GM23338 (cell line): ENCODE measurements around the gene DGKH. TPM values are rescaled to one million over a fixed set of nuclear protein-coding genes. Genes with fewer than 3 reads are reported as not detected.

Experiments used
- ATAC-seq: fragments of 200-7000 bp; cut with Tn5 transposase; 3 replicates; pipeline ENCODE4 v1.9.1; 2020
- DNase-seq: peaks from one replicate; pipeline ENCODE4 v3.0.0-alpha.2; 2015; ENCODE audit warnings: low spot score
- H2AFZ ChIP-seq: fragments of 200-600 bp; sonication (generic); 2 replicates; pipeline ENCODE4 v1.8.0; 2016; ENCODE audit warnings: antibody characterized with exemption, mild to moderate bottlenecking, moderate library complexity
- H3F3A ChIP-seq: fragments of 200-600 bp; sonication (generic); replicated peaks from 2 replicates; pipeline ENCODE4 v1.8.0; 2017; ENCODE audit warnings: antibody characterized with exemption, mixed run types, low read depth
- H3K27ac ChIP-seq: fragments of 200-600 bp; sonication (generic); 2 replicates; pipeline ENCODE4 v1.6.1; 2016; ENCODE audit warnings: low read depth
- H3K27me3 ChIP-seq: fragments of 200-600 bp; sonication (generic); 2 replicates; pipeline ENCODE4 v1.8.0; 2016; ENCODE audit warnings: mild to moderate bottlenecking, mixed run types, moderate library complexity; ENCODE audit not compliant: insufficient read depth
- H3K36me3 ChIP-seq: fragments of 200-600 bp; sonication (generic); 2 replicates; pipeline ENCODE4 v1.8.0; 2016; ENCODE audit warnings: mild to moderate bottlenecking; ENCODE audit not compliant: insufficient read depth
- H3K4me1 ChIP-seq: fragments of 200-600 bp; sonication (generic); 2 replicates; pipeline ENCODE4 v1.8.0; 2016; ENCODE audit warnings: mild to moderate bottlenecking, moderate library complexity; ENCODE audit not compliant: insufficient read depth
- H3K4me2 ChIP-seq: fragments of 200-600 bp; sonication (generic); 2 replicates; pipeline ENCODE4 v1.7.1; 2017; ENCODE audit warnings: mixed run types
- H3K4me3 ChIP-seq: fragments of 200-600 bp; sonication (generic); 2 replicates; pipeline ENCODE4 v1.6.1; 2016; ENCODE audit warnings: mixed run types
- H3K79me2 ChIP-seq: fragments of 200-600 bp; sonication (generic); replicated peaks from 2 replicates; pipeline ENCODE4 v1.8.0; 2017; ENCODE audit warnings: mild to moderate bottlenecking; ENCODE audit not compliant: insufficient read depth
- H3K9me2 ChIP-seq: fragments of 200-600 bp; sonication (generic); 2 replicates; pipeline ENCODE4 v1.8.0; 2017; ENCODE audit not compliant: insufficient read depth
- H4K20me1 ChIP-seq: fragments of 200-600 bp; sonication (generic); replicated peaks from 2 replicates; pipeline ENCODE4 v1.8.0; 2017; ENCODE audit warnings: mild to moderate bottlenecking; ENCODE audit not compliant: insufficient read depth
- H3K27ac Mint-ChIP-seq: 2 replicates; pipeline ENCODE4 v1.8.0; 2020; ENCODE audit warnings: inconsistent platforms, mild to moderate bottlenecking, moderate library complexity, mixed read lengths
- H3K27me3 Mint-ChIP-seq: 3 replicates; pipeline ENCODE4 v1.8.0; 2022; ENCODE audit warnings: low read depth, mild to moderate bottlenecking, moderate library complexity, mixed read lengths, inconsistent platforms; ENCODE audit not compliant: insufficient read depth, poor library complexity
- H3K36me3 Mint-ChIP-seq: 3 replicates; pipeline ENCODE4 v1.8.0; 2021; ENCODE audit warnings: low read depth, mild to moderate bottlenecking, inconsistent platforms, moderate library complexity, mixed read lengths
- H3K4me1 Mint-ChIP-seq: 3 replicates; pipeline ENCODE4 v1.8.0; 2020; ENCODE audit warnings: mild to moderate bottlenecking, inconsistent platforms, mixed read lengths
- H3K4me3 Mint-ChIP-seq: 3 replicates; pipeline ENCODE4 v1.8.0; 2021; ENCODE audit warnings: moderate library complexity, mild to moderate bottlenecking, inconsistent platforms, mixed read lengths
- H3K9me3 Mint-ChIP-seq: 3 replicates; pipeline ENCODE4 v1.8.0; 2020; ENCODE audit warnings: moderate library complexity, mild to moderate bottlenecking, inconsistent platforms, mixed read lengths
- CREB1 ChIP-seq: fragments of 250-450 bp; sonication (Bioruptor Pico); IDR thresholded peaks from 2 replicates; pipeline ENCODE4 v1.5.0; 2020; ENCODE audit warnings: low read depth, mild to moderate bottlenecking, moderate library complexity
- CTCF ChIP-seq, 2 experiments: fragments of 200-600 bp in 1 of 2; sonication (generic) in 1 of 2; conservative IDR thresholded peaks; 2 replicates each; pipeline versions ENCODE4 v1.5.1 to v1.6.1; 2016 to 2017; ENCODE audit warnings: antibody characterized with exemption in 2 of 2, low read depth in 2 of 2, mild to moderate bottlenecking in 2 of 2, moderate library complexity in 1 of 2
- ETS1 ChIP-seq: IDR thresholded peaks from 2 replicates; pipeline ENCODE4 v1.6.1; 2016; ENCODE audit warnings: antibody characterized with exemption
- EZH2 ChIP-seq: fragments of 200-600 bp; sonication (generic); IDR thresholded peaks from one replicate; pipeline ENCODE4 v1.8.0; 2017; ENCODE audit warnings: antibody characterized with exemption, mild to moderate bottlenecking, low read depth; ENCODE audit not compliant: unreplicated experiment
- EZH2phosphoT487 ChIP-seq: fragments of 200-600 bp; sonication (generic); IDR thresholded peaks from one replicate; pipeline ENCODE4 v1.8.1; 2018; ENCODE audit warnings: antibody characterized with exemption; ENCODE audit not compliant: unreplicated experiment
- JUNB ChIP-seq: IDR thresholded peaks from one replicate; pipeline ENCODE4 v1.6.1; 2016; ENCODE audit warnings: antibody characterized with exemption; ENCODE audit not compliant: unreplicated experiment
- NANOG ChIP-seq: IDR thresholded peaks from 2 replicates; pipeline ENCODE4 v1.6.1; 2016; ENCODE audit warnings: antibody characterized with exemption, borderline replicate concordance
- POLR2AphosphoS5 ChIP-seq: IDR thresholded peaks from 2 replicates; pipeline ENCODE4 v1.6.1; 2016; ENCODE audit warnings: antibody characterized with exemption, low read depth
- STAT1 ChIP-seq: IDR thresholded peaks from one replicate; pipeline ENCODE4 v1.6.1; 2016; ENCODE audit warnings: antibody characterized with exemption; ENCODE audit not compliant: unreplicated experiment
- ZNF114 ChIP-seq: fragments of 250-450 bp; sonication (Bioruptor Pico); IDR thresholded peaks from 2 replicates; pipeline ENCODE4 v1.5.0; 2020; ENCODE audit warnings: mild to moderate bottlenecking, moderate library complexity
- ZNF331 ChIP-seq: fragments of 250-450 bp; sonication (Bioruptor Pico); IDR thresholded peaks from 2 replicates; pipeline ENCODE4 v1.5.0; 2020; ENCODE audit warnings: low read depth, mild to moderate bottlenecking, moderate library complexity
- ZNF462 ChIP-seq: fragments of 250-450 bp; sonication (Bioruptor Pico); IDR thresholded peaks from 2 replicates; pipeline ENCODE4 v1.5.0; 2020; ENCODE audit warnings: mild to moderate bottlenecking, moderate library complexity
- polyA plus RNA-seq: library from polyadenylated mRNA; unstranded; fragments of >200 nt; fragmentation: Nextera tagmentation; extraction: Ambion mirVana; gene quantifications from 2 replicates; pipeline ENCODE4 v1.2.1, GENCODE V29; 2016
- total RNA-seq: library from RNA; depleted of rRNA; stranded (reverse); fragments of >200 nt; shearing (Covaris generic); gene quantifications from 2 replicates; pipeline ENCODE4 v1.2.3, GENCODE V29; 2014

DGKH gene
- total and polyA plus RNA-seq, 2 experiments from 2014 or later: 2.1 to 7.5 TPM

DNA sequence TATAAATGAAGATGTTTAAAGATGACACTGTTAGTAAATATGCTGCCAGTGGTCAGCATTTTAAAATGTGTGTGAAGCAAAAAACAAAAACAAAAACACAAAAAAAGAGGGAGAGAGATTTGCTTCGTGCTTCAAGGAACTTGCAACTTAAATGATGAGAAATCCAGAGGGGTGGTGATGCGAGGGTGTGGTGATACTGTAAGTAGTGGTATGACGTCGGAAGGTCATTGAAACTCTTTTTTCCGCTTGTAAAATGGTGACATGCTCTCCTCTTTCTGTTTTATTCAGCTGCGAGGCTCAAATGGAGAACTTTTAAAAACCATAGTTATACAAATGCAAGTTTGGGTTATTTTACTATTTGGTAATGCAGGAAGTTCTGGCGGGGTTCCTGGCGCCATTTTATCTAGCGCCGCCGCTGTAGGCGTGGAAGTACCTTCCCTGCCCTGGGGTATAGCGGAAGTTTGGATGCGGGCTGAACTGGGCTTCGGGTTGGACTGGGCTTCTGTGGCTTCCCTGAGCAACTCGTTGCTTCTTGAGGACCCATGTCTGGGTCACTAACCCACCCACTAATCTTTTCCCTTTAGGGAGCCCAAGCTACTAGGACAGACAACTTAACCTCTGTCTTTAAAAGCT is 34.8 kb downstream of the DGKH start:
- peaks cover 19% of the 10 kb centered on the region; the same call in 2 of the 3 replicates for H3K36me3 Mint-ChIP-seq

More for the DNA sequence above, 34.8 kb downstream of the DGKH start:
- Histone ChIP-seq H3K4me3 (no peak overlapping the region), H3K9me2 (no peaks in the 10 kb centered on the region), H3K27me3 (no peaks in the 10 kb centered on the region), H3K4me1 (no peaks in the 10 kb centered on the region), H3K79me2 (no peaks in the 10 kb centered on the region), H3F3A (no peaks in the 10 kb centered on the region), H4K20me1 (no peaks in the 10 kb centered on the region), H2AFZ (no peak overlapping the region), H3K36me3 (no peaks in the 10 kb centered on the region), H3K4me2 (no peak overlapping the region), H3K27ac (no peak overlapping the region)
- H3K27ac Mint-ChIP-seq: no peak overlapping the region
- no peak for TF ChIP-seq ZNF114 (CRISPR knock-in tag)
- no peak for TF ChIP-seq ZNF331 (CRISPR knock-in tag)
- TF ChIP-seq NANOG: no peak
- no peak for TF ChIP-seq EZH2
- no peak for TF ChIP-seq ETS1
- no peak for TF ChIP-seq STAT1
- no peak for TF ChIP-seq CREB1 (CRISPR knock-in tag)
- TF ChIP-seq POLR2AphosphoS5: no peak
- TF ChIP-seq EZH2phosphoT487: no peak
- no peak for TF ChIP-seq ZNF462
- TF ChIP-seq JUNB: no peak
- TF ChIP-seq CTCF (conservative IDR thresholded peaks at IDR 0.05; ENCODE audit: low read depth in 2 of 2): no peak
- H3K27me3 Mint-ChIP-seq: peaks cover 5% of the 10 kb centered on the region
- H3K4me3 Mint-ChIP-seq: no peak overlapping the region
- no peaks in the 10 kb centered on the region for H3K4me1 Mint-ChIP-seq
- peaks cover 9% of the 10 kb centered on the region; the same call in 2 of the 3 replicates for H3K9me3 Mint-ChIP-seq
- ATAC-seq (no peak), DNase-seq (no peak)
